HG03135 (cell line): Measurements from ENCODE around the gene L2HGDH.

Experiments used
- ATAC-seq: cut with Tn5 transposase; IDR thresholded peaks from one replicate; pipeline ENCODE4 v1.9.1; 2021; ENCODE audit warnings: mild to moderate bottlenecking, moderate library complexity; ENCODE audit not compliant: unreplicated experiment

The L2HGDH gene

DNA sequence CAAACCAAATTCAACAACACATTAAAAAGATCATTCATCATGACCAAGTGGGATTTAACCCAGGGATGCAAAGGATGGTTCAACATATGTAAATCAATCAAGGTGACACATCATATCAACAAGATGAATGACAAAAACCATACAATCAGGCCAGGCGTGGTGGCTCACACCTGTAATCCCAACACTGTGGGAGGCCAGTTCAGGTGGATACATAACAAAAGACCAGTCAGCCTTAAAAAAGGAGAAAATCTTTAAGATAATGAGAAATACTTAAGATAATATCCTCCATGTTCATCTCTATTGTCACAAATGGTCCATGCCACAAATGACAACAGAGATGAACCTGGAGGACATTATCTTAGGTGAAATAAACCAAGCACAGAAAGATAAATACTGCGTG is 12.4 kb downstream of the L2HGDH start:
- ATAC-seq: no peak

DNA sequence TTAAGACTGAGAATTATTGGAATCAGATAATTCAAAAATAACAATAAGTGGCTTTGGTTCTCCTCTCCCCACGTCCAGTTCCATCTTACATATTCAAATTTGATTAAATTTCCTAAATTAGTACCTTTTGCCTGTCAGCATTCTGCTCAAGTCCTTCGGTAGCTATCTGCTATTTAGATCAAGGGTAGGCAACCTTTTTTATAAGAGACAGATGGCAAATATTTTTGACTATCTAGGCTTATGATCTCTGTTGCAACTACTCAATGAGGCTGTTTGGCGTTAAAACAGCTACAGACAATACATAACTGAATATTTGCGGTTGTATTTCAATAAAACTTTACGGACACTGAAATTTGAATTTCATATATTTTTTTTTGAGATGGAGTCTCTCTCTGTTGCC is 21.7 kb downstream of the L2HGDH start:
- ATAC-seq: no peak

DNA sequence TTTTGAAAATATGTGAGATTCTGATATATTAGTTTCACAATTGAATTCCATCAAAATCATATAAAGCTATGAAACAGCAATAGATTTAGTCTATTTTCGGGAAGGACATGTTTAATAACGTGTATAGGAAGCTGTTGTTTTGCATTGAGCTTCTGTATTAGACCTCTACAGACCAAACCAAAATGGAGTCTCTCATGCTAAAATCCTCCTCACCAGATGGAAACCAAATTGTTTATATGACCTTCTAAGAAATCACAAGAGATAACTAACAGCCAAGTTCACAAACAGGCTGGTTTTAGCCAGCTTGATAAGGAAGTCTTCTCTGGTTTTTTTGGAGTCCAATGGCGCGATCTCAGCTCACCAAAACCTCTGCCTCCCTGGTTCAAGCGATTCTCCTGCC is 23.9 kb downstream of the L2HGDH start:
- ATAC-seq: no peak

DNA sequence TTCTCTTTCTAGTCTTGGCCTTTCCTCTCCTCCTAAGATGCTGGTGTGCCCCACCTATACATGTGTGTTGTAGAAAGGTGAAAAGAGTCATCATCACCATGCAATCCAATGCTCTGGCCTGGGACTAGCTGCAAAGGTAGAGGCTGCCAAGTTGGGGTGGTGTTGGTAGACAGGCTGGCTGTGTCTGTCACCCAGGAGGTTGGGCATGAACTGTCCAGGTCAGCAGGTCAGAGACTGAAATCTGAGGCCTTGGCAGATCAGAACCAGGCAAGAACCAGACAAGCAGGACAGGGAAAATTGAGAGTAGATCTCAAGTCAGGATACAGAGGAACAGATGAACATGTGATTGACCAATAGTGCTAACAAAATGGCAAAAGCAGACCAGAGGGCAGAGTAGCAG is 26.2 kb downstream of the L2HGDH start:
- ATAC-seq: no peak

DNA sequence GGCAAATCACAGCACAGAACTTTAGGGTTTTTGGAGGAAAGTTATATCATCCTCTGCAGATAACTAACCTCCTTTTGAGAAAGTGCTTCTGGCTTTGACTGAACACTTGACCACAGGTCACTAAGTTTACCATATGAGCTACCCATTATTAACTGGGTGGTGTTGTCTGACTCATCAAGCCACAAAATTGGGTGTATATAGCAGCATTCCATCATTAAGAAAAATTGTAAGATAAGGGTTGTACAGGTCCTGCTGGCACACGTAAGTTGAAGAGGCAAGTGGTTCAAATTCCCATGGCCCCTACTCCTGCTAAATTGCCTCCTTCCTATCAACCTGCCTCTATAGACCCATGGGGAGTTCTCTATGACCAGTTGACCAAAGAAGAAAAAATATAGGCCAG is 39.5 kb downstream of the L2HGDH start:
- ATAC-seq: no peak

DNA sequence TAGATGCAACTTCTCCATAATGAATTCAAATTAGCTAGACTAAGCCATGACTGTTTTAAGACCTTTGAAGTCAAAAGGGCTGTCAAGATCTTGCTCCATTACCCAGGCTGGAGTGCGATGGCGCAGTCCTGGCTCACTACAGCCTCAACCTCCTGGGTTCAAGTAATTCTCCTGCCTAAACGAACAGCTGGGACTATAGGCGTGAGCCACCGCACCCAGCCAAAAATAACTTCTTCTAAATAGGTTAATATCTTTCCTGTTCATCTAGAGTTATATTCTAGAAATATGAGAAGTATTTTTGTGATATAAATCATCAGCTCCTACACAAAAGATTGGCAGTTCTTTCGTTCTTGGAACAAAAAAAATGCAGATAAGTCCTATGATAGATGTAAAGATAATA is 41.1 kb downstream of the L2HGDH start:
- ATAC-seq: no peak

DNA sequence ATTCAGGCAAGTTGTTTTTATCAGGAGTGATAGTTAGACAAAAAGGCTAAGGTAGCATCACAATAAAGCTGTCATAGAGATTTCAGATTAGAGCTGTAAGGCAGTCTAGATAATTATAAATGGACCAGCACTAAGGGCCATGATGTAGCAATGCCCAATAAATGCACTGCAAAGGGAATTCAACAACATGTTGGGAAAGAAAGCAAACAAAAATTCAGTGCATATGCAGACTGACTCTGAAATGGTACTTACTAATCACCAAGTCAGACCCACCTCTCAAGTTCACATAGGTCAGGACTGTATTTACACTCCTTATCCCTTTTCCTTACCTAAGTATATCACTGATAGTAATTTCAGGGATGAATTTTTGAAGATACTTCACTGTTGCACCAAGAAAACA is 47.0 kb downstream of the L2HGDH start:
- no peak for ATAC-seq

DNA sequence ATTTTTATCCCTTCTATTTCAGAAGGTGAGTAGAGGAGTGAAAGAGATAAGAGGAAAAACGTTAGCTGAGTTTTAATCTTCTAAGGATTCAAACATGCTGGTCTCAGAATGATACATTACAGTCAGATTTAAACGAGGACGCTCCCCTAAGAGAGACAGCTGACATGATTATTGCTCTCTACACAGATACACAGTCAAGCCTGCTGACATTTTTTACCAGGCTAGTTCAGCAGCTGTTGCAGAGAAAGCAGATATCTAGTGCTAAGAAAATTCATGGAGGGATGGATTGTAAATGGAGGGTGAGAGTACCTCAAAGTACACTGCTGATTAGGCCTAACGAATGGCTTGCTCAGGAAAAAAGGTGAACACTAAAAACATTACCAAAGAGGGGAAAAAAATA is 48.7 kb downstream of the L2HGDH start:
- ATAC-seq: no peak

DNA sequence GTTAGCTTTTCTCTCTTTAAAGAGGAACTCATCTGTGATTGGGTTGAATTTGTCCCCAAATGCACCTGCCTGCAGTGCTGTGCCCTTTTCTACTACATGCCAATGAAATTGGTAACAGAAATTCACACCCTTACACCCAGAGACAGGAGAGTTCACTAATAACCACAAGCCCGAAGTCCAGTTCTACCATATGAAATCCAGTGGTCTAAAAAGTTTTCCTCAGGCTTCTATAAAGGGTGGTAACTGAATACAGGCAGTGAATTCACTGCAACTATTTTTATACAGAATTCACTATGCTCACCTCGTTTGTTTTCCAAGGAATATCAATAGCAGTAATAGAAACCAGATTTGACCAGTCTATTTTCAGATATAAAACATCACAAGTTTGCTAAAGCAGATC is 49.2 kb downstream of the L2HGDH start:
- ATAC-seq: no peak

DNA sequence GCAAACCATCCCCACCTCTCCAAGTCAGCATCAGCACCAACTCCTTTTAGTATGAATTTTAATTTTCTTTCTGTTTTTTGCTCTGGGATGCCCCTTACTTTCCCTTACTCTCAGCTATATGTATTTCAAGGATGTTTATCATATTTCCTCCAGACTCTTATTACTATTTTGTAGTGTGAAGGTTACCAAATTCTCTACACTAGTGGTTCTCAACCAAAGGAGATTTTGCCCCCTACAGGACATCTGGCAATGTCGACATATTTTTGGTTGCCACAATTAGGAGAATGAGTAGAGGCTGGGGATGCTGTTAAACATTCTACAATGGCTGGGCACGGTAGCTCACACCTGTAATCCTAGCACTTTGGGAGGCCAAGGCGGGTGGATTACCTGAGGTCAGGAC is 51.5 kb downstream of the L2HGDH start:
- ATAC-seq: no peak

DNA sequence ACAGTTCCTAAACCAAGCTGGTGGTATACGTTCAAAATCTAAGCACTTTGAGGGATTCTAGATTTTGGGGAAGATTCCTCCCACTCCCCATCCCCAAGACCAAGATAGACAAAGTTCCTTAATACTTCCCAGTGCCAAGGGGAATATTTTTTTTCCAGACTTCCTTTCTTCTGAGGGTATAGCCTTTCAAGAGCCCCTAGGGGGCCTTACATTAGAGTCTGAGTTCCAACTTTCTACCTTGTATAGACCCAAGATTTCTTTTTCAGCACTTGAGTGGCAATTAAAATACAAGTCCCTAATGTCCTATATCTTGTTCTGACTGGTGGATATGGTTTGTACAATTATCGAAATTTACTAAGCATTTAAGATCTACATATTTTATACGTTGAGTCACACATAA is 52.0 kb downstream of the L2HGDH start:
- no peak for ATAC-seq

DNA sequence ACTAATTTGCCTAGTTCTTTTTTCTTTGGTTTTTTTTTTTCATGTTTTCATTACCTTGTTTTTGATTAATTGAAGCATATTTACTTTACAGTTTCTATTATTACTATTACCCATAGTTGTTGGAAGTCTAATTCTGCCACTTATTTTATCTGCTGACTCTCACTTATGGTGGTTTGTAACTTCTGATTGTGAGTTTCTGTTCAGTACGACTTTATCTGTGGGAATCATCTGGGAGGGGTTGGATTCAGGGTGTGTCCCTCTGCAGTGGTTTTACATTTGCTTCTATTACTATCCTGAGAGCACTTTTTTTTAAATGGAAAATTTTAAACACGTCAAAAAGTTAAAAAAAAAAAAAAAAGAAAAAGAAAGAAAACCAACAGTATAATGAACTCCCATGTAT is 54.3 kb downstream of the L2HGDH start:
- no peak for ATAC-seq

DNA sequence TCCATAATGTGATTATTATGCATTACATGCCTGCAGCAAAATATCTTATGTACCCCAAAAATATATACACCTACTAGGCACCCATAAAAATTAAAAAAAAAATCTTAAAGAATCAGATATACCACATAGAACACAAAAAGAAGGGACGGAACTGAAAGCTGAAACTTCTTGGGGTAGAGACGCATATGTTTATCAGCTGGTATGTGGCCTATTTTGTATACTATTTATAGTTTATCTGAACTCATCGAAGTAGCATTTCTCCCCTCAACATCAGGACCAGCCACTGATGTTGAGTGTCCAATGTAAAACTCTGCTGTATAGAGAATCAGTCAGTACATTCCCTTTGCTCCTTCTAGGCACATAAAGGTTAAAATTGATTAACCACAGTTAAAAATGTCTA is 57.8 kb downstream of the L2HGDH start:
- no peak for ATAC-seq

DNA sequence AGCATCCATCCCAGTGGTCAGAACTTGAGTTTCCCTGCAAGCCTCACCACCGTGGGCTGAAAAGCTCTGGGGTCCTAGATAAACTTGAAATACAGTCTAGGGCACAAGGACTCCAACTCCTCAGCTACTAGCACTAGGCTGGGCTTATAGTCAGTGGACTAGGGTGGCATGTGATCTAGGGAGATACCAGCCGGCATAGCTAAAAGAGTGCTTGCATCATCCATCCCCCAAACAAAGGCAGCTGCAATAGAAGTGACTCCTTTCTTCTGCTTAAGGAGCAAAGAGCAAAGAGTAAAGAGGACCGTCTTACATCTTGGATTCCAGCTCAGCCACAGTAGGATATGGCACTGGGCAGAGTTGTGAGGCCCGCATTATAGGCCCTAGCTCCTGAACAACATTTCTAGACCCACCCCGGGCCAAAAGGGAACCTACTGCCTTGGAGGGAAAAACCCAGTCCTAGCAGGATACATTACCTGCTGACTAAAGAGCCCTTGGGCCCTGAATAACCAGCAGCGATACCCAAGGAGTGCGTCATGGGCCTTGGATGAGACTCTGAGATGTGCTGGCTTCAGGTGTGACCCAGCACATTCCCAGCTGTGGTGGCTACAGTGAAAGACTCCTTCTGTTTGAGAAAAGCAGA is 62.8 kb downstream of the L2HGDH start:
- no peak for ATAC-seq

DNA sequence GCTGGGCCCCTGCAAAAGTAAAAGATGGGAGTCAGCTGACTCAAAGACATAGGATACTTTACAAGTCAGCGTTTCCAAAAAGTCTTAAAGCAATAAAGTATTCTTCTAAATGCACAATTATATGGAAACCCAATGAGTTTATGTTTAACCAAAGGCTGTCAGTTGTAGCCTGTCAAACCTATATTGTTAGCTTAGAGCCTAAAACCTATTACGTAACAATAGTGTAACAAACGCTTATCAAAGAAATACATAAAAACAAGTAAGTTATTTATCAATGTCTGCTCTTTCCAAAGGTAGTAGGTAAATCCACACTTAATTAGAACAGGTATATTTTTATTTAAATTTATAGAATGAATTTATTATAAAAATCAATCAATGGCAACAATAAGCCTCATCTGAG is 64.8 kb downstream of the L2HGDH start:
- ATAC-seq: no peak

DNA sequence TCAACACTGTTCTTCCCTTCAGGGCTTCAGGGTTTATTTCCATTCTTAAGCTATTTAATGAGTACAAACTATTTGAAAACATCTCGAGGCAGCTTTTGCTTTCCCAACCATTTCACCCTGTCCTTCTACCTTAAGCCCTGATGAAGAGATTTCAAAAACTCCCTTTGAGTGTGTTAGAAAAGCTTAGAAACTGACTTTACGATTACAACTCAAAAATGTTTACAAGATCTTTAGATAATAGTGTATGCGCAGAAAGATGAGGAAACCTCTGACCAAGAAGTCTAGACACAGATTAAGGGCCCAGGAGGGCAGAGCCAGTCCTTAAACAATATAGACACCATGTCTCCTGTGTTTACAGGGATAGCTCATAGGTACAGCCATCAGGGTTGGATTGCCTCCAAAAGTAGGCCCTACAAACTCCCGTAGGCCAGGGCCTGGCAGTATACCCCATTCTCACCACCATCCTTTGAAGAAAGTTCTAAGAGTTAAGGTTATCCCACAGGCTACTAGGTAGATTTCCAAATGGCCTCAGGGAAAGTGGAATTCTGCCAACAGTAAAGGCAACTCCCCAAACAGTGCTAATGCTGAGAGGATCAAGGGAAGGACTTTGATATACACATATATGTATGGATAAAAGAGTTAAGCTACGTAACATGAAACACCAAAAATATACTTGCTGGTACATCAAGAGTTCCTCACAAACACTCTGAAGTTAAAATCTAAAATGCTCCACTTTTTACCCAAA is 69.3 kb downstream of the L2HGDH start:
- ATAC-seq: no peak

DNA sequence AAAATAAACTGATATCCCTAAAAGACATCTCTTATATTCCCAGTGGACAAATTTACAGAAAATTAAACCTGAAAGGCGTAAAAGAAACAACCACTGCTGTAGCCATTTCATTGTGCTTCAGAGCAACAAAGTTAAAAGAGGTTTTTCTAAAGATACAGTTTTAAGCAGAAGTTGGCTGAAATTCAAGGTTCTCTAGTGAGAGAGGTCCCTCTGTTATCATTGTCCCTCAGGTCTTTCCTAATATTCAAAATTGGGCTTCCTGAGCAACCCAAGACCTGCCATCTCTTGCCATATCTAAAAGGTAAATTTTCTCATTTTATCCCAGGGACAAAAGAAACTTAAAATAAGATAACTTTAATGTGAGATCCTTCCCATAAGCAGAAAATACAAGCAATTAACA is 69.9 kb downstream of the L2HGDH start:
- ATAC-seq: no peak

DNA sequence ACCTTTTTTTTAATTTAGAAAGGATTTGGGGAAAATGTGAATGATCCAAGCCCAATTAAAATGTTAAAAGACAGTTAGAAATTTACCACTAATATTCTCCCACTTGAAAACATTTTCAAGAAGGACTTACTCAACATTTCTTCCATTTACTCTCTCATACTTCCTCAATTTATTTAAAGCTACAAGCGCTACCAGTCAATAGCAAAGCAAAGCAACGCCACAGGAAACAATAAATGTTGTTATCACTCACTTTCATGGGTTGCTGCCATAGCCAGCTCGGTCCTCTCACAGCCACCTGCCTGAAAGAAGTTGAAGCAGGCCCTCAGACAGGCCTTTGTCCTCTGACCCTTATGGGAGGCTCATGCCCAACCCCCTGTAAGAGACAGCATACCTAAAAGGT is 74.6 kb downstream of the L2HGDH start:
- no peak for ATAC-seq

DNA sequence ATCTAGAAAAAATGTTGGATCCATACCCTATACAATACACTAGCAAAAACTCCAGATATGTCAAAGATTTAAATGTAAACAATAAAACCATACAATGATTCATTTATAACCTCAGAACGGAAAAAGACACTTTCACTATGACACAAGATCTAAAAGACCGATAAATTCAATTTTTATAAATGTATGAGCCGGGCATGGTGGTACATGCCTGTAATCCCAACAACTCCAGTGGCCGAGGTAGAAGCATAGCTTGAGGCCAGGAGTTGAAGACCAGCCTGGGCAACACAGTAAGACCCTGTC is 78.1 kb downstream of the L2HGDH start:
- ATAC-seq: no peak

DNA sequence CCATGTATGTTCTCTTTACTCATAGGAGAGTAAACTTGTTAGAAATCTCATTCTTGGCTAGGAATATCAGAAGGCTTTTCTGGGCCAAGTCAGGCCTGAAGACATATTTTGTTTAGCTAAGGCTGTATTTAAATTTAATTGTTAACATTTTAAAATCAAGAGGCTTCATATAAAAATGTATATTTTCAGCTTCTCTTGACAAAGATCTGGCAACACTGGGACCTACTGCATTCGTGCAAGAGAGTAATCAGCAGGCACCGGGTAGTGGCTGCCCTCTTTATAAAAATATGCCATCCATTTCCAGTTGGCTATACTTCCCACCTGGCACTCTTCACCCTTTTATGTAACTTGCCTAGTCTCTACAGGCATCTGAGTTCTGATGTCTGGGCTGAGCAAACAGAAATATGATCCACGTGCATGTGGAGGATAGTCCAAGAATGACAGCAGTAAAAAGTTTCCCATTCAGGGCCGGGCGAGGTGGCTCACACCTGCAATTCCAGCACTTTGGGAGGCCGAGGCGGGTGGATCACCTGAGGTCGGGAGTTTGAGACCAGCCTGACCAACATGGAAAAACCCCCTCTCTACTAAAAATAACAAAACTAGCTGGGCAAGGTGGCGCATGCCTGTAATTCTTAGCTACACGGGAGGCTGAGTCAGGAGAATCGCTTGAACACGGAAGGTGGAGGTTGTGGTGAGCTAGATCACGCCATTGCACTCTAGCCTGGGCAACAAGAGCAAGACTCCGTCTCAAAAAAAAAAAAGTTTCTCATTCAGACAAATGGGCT is 78.7 kb downstream of the L2HGDH start:
- no peak for ATAC-seq

DNA sequence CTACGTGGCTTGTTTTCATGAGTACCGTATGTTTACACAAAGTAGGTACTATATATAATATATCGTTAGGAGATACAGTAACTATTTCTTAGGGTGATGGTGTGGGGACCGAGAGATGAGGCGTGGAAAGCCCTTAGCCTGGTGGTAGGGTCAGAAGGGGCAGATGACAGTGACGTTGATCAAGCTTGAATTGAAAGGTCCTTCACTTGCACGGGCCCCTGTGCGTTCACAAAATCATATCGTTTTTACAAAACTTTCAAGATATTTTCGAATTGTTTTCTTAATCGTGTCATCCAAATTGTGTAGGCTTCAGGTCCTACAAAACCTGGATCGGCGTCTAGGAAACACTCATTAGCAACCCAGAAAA is 79.8 kb downstream of the L2HGDH start:
- ATAC-seq: no peak

DNA sequence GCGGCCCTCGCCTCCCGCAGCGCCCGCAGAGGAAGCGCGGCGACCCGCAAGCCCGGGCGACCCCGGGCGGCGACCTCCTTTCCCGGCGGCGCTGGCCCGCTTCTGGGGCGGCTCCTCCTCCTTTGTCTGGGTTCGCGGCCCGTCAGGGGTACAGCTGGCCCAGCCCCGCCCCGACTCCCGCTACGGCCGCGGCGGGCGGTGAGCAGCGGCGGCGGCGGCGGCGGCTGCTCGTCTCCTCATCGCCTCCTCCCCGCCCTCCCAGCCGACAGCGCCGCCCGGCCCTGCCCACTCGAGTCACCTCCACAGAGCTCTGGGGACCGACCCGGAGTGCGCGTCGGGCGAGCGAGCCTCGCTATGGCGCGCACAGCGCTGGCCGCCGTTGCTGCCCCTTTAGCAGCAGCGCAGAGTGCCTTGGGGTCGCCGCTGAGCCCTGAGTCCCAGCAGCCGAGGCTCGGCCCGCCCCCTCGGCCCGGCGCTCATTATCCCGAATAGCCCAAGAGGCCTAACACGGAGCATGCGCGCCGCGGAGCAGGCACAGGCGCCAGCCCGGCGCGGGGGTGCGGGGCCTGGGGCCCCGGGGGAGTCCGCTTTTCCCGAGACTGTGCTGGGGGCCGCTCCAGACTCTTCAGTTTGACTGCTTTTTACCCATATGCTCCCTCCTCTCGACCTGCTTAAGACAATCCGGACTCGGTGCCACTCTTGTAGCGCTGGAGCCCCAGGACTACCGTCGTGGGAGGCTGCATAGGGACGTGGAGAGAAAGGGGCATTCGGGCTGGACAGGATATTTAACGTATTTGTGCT is 80.4 kb downstream of the L2HGDH start, which contains the start of gene SOS2:
Gene SOS2 (minus strand): TSS at position 104 of the 801 bp plus-strand sequence. CDS start 295 bp downstream, outside the sequence.
- peak; percentile 87 for ATAC-seq
